Measurements from ENCODE around the gene ATXN3. TPM values are rescaled to one million over a fixed set of nuclear protein-coding genes. Genes with fewer than 3 reads are reported as not detected.

ATXN3 gene
- total and polyA plus RNA-seq, 2 of the 13 experiments (the other 11 are each of a cell fraction or from before 2014, with no cell fraction given): 14.9 to 17.3 TPM

DNA sequence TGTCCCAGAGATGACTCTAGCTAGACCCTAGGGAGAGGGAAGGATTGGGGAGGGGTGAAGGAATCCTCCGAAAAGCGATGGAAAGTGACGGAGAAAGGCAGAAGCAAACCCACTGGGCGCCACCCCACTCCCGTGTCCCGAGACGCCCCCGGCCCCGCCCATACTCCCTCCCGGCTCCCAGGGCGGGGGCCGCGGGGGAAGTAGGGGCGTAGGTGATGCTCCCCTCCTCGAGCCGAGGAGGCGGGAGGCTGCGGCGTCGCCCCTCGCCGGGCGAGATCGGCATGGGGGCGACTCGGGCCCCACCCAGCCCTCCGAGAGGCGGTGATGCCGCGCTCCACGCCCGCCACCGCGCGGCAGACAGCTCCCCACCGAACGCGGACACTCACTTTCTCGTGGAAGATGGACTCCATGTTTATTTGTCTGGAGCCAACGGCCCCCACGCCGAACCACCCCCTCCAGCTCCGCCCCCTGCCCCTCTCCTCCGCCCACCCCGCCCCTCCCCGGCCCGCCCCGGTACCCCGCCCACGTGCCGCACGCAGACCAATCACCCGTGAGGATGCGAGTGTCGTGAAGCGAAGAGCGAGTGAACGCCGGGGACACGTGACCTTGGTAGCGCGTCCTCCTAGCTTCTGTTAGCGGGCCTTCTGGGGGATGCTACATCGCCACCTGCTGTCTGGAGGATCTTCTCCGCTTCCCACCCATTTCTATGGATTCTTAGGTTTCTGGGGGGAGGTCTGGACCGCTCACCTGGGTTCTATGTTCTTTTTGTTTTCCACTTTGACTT is at the start of gene ATXN3 (continued):
- TF ChIP-seq, protein P1, sequence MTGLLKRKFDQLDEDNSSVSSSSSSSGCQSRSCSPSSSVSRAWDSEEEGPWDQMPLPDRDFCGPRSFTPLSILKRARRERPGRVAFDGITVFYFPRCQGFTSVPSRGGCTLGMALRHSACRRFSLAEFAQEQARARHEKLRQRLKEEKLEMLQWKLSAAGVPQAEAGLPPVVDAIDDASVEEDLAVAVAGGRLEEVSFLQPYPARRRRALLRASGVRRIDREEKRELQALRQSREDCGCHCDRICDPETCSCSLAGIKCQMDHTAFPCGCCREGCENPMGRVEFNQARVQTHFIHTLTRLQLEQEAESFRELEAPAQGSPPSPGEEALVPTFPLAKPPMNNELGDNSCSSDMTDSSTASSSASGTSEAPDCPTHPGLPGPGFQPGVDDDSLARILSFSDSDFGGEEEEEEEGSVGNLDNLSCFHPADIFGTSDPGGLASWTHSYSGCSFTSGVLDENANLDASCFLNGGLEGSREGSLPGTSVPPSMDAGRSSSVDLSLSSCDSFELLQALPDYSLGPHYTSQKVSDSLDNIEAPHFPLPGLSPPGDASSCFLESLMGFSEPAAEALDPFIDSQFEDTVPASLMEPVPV (CRISPR knock-in tag; IDR thresholded peaks at IDR 0.05): no peak
- TF ChIP-seq, protein P2, sequence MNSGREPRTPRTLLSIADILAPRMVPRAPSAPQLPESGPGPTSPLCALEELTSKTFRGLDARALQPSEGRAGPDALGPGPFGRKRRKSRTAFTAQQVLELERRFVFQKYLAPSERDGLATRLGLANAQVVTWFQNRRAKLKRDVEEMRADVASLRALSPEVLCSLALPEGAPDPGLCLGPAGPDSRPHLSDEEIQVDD (CRISPR knock-in tag; IDR thresholded peaks at IDR 0.05; ENCODE audit: borderline replicate concordance): no peak
- no peak for TF ChIP-seq HNRNPLL (IDR thresholded peaks at IDR 0.05; ENCODE audit: low read depth, low read length, poor library complexity, severe bottlenecking)
- peak; percentile 95 for TF ChIP-seq POGZ (CRISPR knock-in tag; IDR thresholded peaks at IDR 0.05)
- no peak; the same call in 1 of the 2 replicates for TF ChIP-seq ISL2 (CRISPR knock-in tag; IDR thresholded peaks at IDR 0.05)
- TF ChIP-seq HNF4A (CRISPR knock-in tag; IDR thresholded peaks at IDR 0.05): no peak
- TF ChIP-seq FOSL2 (CRISPR knock-in tag; IDR thresholded peaks at IDR 0.05): no peak
- TF ChIP-seq, protein P3, sequence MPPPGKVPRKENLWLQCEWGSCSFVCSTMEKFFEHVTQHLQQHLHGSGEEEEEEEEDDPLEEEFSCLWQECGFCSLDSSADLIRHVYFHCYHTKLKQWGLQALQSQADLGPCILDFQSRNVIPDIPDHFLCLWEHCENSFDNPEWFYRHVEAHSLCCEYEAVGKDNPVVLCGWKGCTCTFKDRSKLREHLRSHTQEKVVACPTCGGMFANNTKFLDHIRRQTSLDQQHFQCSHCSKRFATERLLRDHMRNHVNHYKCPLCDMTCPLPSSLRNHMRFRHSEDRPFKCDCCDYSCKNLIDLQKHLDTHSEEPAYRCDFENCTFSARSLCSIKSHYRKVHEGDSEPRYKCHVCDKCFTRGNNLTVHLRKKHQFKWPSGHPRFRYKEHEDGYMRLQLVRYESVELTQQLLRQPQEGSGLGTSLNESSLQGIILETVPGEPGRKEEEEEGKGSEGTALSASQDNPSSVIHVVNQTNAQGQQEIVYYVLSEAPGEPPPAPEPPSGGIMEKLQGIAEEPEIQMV (CRISPR knock-in tag; IDR thresholded peaks at IDR 0.05; ENCODE audit: low read depth): no peak
- TF ChIP-seq DMAP1 (CRISPR knock-in tag; IDR thresholded peaks at IDR 0.05): peak; percentile 35; the same call in 1 of the 2 replicates
- TF ChIP-seq ZNF879 (CRISPR knock-in tag; IDR thresholded peaks at IDR 0.05): no peak
- peak; percentile 7; the same call in 1 of the 2 replicates for TF ChIP-seq TBX2 (CRISPR knock-in tag; IDR thresholded peaks at IDR 0.05; ENCODE audit: borderline replicate concordance)
- TF ChIP-seq ZNF124 (CRISPR knock-in tag; IDR thresholded peaks at IDR 0.05): no peak
- no peak for TF ChIP-seq ZNF350 (CRISPR knock-in tag; IDR thresholded peaks at IDR 0.05; ENCODE audit: borderline replicate concordance, low read depth)
- no peak for TF ChIP-seq ZNF235 (CRISPR knock-in tag; IDR thresholded peaks at IDR 0.05; ENCODE audit: borderline replicate concordance)
- peak; percentile 51 for TF ChIP-seq ZBTB25 (CRISPR knock-in tag; IDR thresholded peaks at IDR 0.05)
- TF ChIP-seq TRIM24 (CRISPR knock-in tag; IDR thresholded peaks at IDR 0.05): no peak
- TF ChIP-seq ATF2 (CRISPR knock-in tag; IDR thresholded peaks at IDR 0.05): peak; percentile 60; the same call in 1 of the 2 replicates
- TF ChIP-seq ZFP90 (CRISPR knock-in tag; IDR thresholded peaks at IDR 0.05; ENCODE audit: borderline replicate concordance): no peak
- TF ChIP-seq TGIF2 (CRISPR knock-in tag; IDR thresholded peaks at IDR 0.05): no peak
- TF ChIP-seq MTF2 (CRISPR knock-in tag; IDR thresholded peaks at IDR 0.05; ENCODE audit: borderline replicate concordance): no peak
- TF ChIP-seq ESRRA (CRISPR knock-in tag; IDR thresholded peaks at IDR 0.05; ENCODE audit: low read depth): no peak
- no peak for TF ChIP-seq CAMTA2 (CRISPR knock-in tag; IDR thresholded peaks at IDR 0.05; ENCODE audit: borderline replicate concordance)

Measured in HepG2 (cell line).